NCI-H82 (cell line): ENCODE results near the gene ALKAL2.

Source experiments
- DNase-seq: peaks from one replicate; lab custom pipeline; 2025; lab: John Stamatoyannopoulos, UW

Gene ALKAL2

DNA sequence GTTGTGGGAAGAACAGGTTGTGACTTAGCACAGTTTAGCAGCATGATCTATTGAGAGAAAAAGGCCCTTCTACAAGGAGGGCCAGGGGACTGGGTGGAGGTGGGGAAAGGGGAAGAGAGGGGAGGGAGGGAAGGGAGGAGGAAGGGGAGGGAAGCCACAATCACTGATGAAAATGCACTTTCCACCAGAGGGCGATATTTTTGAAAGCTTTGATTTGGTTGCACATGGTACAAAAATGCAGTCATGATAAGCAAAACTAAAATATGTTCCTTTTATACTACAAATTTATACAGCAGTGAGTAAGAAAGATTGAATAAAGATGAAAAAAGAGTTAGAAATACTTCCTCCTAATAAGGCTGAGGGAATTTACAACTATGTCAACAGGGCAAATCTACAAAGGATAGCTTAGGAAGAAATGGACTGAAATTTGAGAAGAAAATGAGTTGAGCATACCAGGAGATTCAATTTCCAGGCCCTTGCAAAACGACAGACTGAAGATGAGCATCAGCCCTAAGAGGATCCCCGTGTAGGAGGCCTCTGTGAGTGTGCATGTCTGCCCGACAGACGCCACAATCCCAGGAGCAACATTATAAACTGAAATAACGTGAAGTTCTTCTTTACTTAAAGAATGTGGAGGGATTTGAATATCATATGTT, 41.3 kb downstream of the ALKAL2 start:
- peak; percentile 70 for DNase-seq

DNA sequence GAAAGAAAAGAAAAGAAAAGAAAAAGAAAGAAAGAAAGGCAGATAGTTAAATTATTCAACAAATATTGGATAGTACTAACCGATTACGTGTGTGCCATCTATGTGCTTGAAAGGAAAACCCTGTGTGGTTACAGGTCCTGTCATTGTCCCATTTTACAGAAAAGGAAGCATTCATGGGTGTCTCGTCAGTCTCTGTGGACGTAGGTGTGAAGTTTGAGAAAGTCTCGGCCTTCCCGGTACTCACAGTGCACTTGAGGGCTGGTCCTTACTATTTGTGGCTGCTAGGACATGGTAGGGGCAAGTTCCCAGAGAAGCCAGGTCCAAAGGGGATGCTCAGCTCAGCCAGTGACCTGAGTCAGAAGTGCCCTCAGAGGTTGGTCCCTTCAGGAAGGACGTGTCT, 43.3 kb downstream of the ALKAL2 start:
- no peak for DNase-seq

DNA sequence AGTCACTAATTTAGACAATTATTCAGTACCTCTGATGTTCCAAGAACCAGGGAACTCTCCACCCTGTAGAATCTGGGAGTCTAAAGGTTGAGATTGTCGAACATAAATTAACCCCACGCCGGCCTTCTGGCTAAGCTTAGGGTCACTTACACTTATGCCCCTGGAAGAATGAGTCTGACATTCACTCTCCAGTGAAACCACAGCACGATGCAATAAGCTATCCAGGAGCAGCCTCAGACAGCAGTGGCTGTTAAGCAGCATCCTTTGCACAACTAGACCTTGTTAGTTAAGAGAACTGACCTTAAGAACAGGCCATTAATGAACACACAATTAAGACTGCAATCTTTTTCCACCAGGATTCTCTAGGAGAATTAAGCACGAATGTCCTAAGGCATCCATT, 49.0 kb downstream of the ALKAL2 start:
- DNase-seq, result peak; percentile 7

DNA sequence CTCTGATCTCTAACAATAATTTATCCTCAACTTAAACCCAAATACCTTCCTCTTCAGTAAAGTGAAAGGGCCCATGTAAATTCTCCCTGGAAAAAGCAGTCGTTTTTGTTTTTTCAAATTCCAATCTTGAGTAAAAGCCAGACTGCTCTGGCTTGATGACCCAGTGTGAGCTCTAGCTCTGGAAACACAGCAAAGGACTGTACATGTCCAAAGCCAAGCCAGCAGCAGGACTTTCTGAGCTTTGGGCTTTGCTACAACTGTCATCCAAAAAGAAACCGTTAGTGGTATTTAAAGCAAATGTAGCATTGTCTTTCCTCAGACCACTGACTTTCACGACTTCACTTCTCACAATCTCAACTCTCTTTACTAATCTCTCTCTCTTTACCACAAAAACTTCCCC, 49.5 kb downstream of the ALKAL2 start:
- no peak for DNase-seq

DNA sequence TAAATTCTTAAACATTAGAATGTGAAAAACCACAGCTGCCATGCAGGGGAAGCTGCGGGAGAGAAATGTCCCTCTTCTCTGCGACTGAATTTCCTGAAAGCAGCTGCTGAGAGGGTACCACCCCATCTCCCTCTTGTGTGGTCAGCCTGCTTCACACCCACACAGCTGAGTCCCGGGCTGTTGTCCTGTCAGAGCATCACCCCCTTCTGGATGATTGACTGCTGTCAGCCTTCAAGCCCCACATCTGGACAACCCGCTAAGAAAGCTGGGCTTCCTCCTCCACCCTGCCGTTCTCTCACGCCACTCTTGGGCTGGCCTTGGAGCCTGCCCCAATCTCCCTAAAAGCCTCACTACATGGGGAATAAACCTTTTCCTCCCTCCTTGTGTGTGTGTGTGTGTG, 50.0 kb downstream of the ALKAL2 start:
- no peak for DNase-seq

GRCh38 chr2:236993-237539, 50.8 kb downstream of the ALKAL2 start:
- DNase-seq, result no peak

- no peak for DNase-seq
Observed at GRCh38 chr2:234421-234820, 53.5 kb downstream of the ALKAL2 start.

- no peak for DNase-seq
Observed at GRCh38 chr2:233030-233429, 54.9 kb downstream of the ALKAL2 start.

DNA sequence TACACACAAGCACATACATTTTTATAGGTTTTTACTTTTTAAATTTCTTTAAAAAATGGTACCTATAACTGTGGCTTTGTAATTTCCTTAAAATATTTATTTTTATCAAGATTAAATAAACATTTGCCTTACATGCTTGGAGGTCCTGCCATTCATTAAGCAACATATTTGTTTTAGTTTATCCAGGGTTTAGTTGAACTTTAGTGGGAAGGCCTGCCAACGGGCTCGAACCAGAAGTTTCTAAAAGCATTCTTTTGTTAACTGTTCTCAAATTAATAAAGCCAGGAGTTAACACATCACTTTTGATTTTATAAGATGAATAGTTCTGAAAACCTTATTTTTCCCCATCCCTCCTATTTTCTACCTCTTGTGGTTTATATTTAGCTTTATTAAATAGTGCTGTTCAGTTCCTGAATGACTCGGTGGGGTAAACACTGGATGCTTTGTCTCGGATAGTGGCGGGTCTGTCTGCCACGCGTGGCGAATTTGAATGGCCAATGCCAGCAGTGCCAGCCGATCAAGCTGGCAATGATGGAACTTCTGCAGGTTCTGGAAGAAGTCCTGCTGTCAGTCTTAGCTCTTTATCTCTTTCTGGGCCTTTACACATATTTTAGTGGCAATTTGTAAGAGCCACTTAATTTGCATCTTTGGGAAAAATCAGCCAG, 56.2 kb downstream of the ALKAL2 start:
- no peak for DNase-seq
